ENCODE measurements around the gene NKAIN2.

NKAIN2 gene

DNA sequence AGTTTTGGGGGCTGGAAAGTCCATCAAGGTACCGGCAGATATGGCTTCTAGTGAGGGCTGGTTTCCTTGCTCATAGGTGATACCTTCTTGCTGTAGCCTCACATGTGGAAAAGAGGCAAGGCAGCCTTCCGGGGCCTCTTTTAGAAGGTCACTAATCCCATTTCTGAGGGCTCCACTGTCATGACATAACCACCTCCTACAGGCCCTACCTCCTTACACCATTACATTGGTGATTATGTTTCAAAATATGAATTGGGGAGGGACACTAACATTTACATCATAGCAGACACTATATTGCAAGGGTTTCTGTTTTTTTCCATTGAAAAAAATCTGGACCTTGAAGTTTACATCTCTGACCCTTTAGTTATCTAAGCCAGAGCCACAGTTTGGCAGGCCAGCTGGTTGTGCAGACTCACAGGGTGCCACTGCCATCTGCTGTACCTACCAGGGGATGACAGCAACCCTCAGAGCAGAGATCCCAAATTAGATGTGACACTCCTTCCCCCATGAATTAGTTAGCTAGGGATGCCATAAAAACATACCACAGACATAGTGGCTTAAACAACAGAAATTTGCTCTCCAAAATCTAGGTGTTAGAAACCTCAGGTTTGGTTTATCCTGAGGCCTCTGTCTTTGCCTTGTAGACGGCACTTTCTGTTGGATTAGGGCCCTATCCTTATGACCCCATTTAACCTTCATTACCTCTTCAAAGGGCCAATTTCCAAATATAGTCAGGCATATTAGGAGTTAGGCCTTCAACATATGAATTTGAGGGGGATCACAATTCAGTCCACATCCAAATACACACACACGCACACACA, 992.2 kb downstream of the NKAIN2 start:
- Histone ChIP-seq H3K9me3 (no peaks in the 10 kb centered on the region), H3K4me1 (no peaks in the 10 kb centered on the region), H3K4me3 (ENCODE audit: low read depth, low read length) (no peak overlapping the region), H3K27me3 (no peaks in the 10 kb centered on the region), H3K36me3 (no peaks in the 10 kb centered on the region)
- DNase-seq = no peak
- TF ChIP-seq, protein P1, sequence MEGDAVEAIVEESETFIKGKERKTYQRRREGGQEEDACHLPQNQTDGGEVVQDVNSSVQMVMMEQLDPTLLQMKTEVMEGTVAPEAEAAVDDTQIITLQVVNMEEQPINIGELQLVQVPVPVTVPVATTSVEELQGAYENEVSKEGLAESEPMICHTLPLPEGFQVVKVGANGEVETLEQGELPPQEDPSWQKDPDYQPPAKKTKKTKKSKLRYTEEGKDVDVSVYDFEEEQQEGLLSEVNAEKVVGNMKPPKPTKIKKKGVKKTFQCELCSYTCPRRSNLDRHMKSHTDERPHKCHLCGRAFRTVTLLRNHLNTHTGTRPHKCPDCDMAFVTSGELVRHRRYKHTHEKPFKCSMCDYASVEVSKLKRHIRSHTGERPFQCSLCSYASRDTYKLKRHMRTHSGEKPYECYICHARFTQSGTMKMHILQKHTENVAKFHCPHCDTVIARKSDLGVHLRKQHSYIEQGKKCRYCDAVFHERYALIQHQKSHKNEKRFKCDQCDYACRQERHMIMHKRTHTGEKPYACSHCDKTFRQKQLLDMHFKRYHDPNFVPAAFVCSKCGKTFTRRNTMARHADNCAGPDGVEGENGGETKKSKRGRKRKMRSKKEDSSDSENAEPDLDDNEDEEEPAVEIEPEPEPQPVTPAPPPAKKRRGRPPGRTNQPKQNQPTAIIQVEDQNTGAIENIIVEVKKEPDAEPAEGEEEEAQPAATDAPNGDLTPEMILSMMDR (IDR thresholded peaks at IDR 0.05; ENCODE audit: low read depth, low read length) = peak; percentile 45

DNA sequence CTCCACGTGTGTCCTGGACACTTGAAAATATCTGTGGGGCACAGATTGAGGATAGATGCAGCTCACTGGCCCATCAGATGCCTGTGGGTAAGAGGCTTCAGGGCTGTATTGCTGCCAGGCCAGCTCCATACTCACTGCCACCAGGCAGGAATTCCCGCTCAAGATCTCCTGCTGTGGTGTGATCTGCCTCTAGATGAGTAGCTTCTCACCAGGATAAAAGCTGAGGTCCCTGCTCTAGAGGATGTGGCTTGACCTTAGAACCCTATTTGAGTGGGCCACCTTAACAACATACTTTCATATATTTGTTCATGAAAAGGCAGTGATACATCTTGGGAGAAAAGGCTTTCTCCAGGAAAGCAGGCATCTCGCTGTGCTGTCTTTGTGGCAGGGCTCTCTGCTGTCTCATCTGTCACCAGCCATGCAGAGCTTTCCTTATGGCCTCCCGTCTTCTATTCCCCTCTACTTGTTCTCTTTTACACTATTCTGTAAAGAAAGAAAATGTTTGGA, 992.9 kb downstream of the NKAIN2 start:
- Histone ChIP-seq H3K9me3 (no peaks in the 10 kb centered on the region), H3K4me3 (ENCODE audit: low read depth, low read length) (no peak overlapping the region), H3K4me1 (no peaks in the 10 kb centered on the region), H3K27me3 (no peaks in the 10 kb centered on the region; the same call in 1 of the 2 replicates), H3K36me3 (no peaks in the 10 kb centered on the region)
- no peak for DNase-seq
- TF ChIP-seq, protein P1 (IDR thresholded peaks at IDR 0.05; ENCODE audit: low read depth, low read length) = no peak

GRCh38 chr6:124797224-124797623, 993.6 kb downstream of the NKAIN2 start:
- no peaks in the 10 kb centered on the region for H3K9me3 ChIP-seq
- H3K4me3 ChIP-seq (ENCODE audit: low read depth, low read length) = no peak overlapping the region
- H3K27me3 ChIP-seq = no peaks in the 10 kb centered on the region; the same call in 1 of the 2 replicates
- no peak for DNase-seq
- H3K4me1 ChIP-seq = no peaks in the 10 kb centered on the region
- no peaks in the 10 kb centered on the region for H3K36me3 ChIP-seq
- TF ChIP-seq, protein P1 (IDR thresholded peaks at IDR 0.05; ENCODE audit: low read depth, low read length) = no peak

DNA sequence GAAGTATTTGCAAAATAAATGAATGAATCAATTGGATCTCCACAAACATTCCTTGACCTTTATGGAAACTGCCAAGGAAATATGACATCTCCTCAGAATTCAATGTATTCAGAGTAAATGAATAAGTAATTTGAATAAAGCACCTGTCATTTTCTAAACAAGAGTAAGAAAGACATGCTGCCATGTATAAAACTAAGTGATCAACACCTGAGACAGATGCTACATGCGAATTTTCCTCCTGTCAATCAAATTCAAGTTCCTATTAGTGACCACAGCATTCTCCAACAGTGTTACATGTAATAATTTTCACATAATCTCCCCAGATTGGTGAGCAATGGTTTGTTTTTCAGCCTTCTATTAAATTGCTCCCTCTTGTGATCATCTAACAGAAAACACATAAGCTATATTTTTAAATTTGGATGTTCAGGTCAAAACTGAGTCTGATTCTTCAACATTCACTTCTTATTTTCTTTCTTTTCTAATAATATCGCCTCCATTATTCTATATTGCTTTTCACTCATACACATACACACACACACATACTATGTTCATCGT, 995.4 kb downstream of the NKAIN2 start:
- DNase-seq = no peak
- TF ChIP-seq, protein P1 (IDR thresholded peaks at IDR 0.05; ENCODE audit: low read depth, low read length) = 0 out of 2 replicates have a peak, but pooled peaks have one; percentile 13

DNA sequence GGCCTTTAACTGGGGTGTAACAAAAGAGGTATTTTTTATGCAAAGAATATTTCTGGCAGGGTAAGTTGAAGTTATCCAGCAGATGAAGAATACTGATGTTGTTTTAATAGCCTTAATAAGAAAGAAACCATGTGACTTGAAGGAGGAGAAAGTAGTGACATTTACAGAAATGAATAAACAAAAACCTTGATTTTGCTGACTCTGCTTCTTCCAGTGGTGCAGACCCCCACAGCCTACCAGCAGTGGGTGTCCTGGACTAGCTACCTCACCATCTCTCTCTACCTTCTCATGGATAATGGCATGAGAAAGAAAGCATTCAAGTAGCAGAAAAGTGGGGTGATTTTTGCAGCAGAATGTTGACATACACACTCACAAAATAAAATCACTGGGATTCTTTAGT, 996.0 kb downstream of the NKAIN2 start:
- no peaks in the 10 kb centered on the region for H3K9me3 ChIP-seq

More for the DNA sequence above, 995.4 kb downstream of the NKAIN2 start:
- no peaks in the 10 kb centered on the region for H3K9me3 ChIP-seq
- no peaks in the 10 kb centered on the region; the same call in 1 of the 2 replicates for H3K27me3 ChIP-seq
- no peak overlapping the region for H3K4me3 ChIP-seq (ENCODE audit: low read depth, low read length)
- no peaks in the 10 kb centered on the region for H3K36me3 ChIP-seq
- no peaks in the 10 kb centered on the region for H3K4me1 ChIP-seq

More for the DNA sequence above, 996.0 kb downstream of the NKAIN2 start:
- Histone ChIP-seq H3K36me3 (no peaks in the 10 kb centered on the region), H3K27me3 (no peaks in the 10 kb centered on the region; the same call in 1 of the 2 replicates), H3K4me3 (ENCODE audit: low read depth, low read length) (no peak overlapping the region), H3K4me1 (no peaks in the 10 kb centered on the region)
- TF ChIP-seq, protein P1 (IDR thresholded peaks at IDR 0.05; ENCODE audit: low read depth, low read length) = no peak
- DNase-seq = no peak
